ENCODE results near the gene DNALI1.
"Not testable (repeated sequence)": the region's sequence is repeated elsewhere in the genome, so short reads cannot be mapped to it uniquely, and the experiment has no call there.

The DNALI1 gene

DNA sequence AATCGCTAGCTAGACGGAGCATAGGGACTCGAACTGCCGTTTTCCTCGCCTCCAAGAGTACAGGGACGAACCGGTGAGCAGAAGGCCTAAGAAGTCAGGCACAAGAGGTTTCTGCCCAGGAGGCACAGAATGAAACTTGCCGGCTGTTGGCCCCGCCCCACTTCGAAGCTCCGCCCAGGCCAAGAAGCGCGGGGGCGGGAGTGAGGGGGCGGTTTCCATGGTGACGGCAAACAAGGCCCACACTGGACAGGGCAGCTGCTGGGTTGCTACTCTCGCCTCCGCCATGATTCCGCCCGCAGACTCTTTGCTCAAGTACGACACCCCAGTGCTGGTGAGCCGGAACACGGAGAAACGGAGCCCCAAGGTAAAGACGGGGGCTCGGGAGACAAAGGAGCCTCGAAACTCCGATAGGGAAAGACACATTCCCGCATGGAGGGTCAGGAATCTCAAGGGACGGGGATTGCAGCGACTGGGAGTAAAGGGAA is at the start of gene DNALI1:
TSS of gene DNALI1 (plus strand) at position 229 of the 485 bp plus-strand sequence. CDS start at position 284, 55 bp downstream.
- DNase-seq = no peak

GRCh38 chr1:37509181-37509580 is 47.6 kb upstream of the DNALI1 start:
- DNase-seq = no peak

DNA sequence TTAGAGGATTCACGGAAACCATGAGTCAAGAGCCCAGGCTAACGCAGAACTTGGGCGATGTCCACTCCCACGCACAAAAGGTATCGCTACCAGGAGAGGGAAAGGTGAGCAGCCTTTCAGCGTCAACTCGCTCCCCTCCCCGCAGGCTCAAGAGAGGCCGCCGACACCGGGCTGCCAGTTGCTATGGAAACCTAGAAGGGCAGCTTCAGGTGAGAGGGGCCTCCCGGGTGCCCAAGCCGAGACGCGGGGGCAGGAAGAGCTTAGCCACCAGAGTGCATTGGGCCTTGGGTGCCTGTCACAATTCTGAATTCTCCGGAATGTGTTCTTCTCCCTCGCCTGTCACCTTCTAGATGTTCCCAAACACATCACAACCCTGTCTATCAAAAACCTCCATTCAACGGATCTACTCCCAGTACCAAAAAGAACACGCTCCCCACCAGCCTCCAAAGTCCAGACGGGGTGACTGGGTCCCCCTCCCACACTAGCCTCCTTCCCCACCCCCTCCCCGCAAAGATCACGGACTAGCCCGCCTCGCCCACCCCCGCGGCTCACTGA is 42.9 kb upstream of the DNALI1 start:
- DNase-seq = no peak

DNA sequence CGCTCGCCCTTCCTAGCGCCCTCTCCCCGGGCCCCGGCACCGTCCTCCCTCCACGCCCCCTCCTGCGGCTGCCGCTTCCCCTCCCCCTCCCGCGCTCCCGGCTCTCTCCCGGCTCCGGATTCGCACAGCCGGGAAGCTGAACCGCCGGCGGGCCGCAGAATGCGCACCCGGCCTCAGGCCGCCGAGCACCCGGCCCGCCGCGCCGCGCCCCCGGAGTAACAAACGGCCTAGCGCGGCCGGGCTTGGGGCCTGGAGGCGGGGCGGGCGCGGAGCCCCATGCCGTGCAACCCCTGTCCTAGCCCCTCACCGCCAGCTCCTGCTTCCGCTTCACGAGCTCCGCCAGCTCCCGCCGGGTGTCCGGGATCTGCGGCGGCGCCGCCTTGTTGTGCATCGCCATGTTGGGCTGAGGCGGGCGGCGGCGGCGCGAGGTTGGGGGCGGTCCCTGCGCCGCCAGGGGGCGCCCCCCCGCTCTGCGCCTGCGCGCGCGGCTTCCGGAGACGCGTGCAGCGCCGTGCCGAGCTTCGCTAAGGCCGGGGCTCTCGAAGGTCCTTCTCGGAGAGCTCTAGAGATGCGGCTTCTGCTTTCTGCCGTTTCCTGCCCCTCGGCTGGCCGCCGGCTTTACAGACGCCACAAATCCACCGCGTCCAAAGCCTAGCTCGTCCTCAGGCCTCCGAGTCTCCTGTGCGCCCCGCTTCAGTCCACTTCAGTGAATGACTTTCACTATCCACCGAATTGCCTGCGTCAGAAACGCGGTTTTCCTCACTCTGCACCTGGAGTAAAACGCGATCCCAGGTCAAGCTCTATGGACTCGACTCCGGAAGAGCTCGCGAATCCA is 42.2 kb upstream of the DNALI1 start, which contains the start of gene MEAF6:
TSS of gene MEAF6 (minus strand) at position 417 of the 835 bp plus-strand sequence. CDS start at position 397, 20 bp downstream.
- no peak for DNase-seq

- no peak for DNase-seq
Measured at GRCh38 chr1:37515185-37516034, 41.3 kb upstream of the DNALI1 start.

DNA sequence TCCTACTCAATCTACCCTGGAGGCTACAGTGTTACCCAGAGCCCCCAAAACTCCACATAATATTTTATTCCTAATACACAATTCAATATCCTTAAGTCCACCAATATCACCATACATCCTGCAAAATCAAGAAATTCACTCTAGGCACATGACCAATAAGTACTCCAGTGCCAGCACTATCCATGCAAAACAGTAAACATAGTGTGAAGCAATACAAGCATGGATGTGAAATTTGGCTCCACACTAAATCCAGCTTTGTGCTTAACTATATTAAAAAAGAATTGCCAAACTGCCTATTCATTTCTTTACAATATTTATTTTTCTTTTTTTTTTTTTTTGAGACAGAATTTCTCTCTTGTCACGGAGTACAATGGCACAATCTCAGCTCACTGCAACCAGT is 39.2 kb upstream of the DNALI1 start:
- DNase-seq = no peak

DNA sequence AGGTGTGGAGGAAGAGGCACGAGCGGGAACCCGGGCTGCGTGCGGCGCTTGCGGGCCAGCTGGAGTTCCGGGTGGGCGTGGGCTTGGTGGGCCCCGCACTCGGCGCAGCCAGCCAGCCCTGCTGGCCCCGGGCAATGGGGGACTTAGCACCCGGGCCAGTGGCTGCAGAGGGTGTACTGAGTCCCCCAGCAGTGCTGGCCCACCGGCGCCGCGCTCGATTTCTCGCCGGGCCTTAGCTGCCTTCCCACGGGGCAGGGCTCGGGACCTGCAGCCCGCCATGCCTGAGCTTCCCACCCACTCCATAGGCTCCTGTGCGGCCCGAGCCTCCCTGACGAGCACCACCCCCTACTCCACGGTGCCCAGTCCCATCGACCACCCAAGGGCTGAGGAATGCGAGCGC is 38.5 kb upstream of the DNALI1 start:
- DNase-seq = not testable (repeated sequence)

- DNase-seq = not testable (repeated sequence)
Measured at GRCh38 chr1:37518929-37519328, 37.8 kb upstream of the DNALI1 start.

GRCh38 chr1:37519613-37520012 is 37.1 kb upstream of the DNALI1 start:
- no peak for DNase-seq

- DNase-seq = not testable (repeated sequence)
Measured at GRCh38 chr1:37529888-37530287, 26.9 kb upstream of the DNALI1 start.

GRCh38 chr1:37532418-37533156 is 24.2 kb upstream of the DNALI1 start:
- DNase-seq = not testable (repeated sequence)

DNA sequence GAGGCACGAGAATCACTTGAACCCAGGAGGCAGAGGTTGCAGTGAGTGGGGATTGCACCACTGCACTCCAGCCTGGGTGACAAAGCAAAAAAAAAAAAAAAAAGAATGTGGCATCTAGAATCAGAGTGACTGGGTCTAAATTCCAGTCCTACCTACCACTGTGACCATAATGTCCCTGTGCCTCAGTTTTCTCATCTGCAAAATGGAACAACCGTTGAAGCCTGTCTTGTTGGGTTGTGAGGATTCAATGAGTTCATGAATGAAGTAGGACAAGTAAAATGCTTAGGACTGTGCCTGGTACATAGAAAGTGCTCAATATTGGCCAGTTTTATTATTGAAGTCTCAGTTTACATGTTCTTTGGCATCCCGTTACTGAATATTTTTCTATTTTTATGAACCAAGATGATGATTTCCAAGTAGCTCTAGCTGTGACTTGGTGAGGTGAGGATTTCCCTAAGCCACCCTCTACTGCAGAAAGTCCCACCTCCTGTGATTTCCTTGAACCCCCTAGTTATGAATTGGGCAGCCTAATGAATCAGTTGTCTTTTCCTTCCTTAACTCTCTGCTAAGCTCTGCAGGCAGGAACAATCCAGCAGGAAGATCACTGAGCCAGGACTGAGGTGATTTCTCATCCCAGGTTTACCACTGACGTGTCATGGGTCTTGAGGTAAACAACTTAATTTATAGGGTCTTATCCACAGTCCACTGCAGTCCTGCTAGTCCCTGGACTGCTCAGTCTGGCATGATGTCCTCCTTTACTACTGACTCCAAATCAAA is 23.2 kb upstream of the DNALI1 start:
- no peak for DNase-seq

GRCh38 chr1:37537378-37537777 is 19.4 kb upstream of the DNALI1 start:
- no peak for DNase-seq

GRCh38 chr1:37539154-37539553 is 17.6 kb upstream of the DNALI1 start:
- not testable (repeated sequence) for DNase-seq

GRCh38 chr1:37540036-37540785 is 16.5 kb upstream of the DNALI1 start:
- DNase-seq = no peak

- no peak for DNase-seq
Measured at GRCh38 chr1:37544530-37544929, 12.2 kb upstream of the DNALI1 start.

DNA sequence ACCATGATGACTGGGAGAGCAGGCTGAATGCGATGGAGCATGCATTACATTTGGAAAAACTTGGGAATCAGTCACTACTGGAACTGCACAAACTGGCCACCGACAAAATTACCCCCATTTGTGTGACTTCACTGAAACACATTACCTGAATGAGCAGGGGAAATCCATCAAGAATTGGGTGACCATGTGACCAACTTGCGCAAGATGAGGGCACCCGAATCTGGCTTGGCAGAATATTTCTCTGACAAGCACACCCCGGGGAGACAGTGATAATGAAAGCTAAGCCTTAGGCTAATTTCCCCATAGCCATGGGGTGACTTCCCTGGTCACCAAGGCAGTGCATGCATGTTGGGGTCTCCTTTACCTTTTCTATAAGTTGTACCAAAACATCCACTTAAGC is 11.7 kb upstream of the DNALI1 start:
- no peak for DNase-seq

GRCh38 chr1:37549341-37549740 is 7.4 kb upstream of the DNALI1 start:
- DNase-seq = no peak

DNA sequence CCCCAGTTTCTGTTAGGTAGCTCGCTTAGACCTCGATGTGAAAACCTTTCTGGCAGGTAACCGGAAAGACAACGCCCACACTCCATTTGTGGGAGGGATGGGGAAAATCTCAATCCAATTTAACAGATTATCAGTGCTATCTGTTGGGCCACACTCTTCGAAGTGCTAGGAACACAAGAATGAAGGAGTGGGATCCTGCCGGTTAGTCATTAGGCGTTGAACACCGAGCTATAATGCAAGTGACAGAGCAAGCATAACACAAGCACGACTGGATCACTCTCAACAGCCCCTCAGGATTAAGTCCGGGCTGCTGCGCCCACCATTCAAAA is 3.2 kb upstream of the DNALI1 start:
- no peak for DNase-seq

DNA sequence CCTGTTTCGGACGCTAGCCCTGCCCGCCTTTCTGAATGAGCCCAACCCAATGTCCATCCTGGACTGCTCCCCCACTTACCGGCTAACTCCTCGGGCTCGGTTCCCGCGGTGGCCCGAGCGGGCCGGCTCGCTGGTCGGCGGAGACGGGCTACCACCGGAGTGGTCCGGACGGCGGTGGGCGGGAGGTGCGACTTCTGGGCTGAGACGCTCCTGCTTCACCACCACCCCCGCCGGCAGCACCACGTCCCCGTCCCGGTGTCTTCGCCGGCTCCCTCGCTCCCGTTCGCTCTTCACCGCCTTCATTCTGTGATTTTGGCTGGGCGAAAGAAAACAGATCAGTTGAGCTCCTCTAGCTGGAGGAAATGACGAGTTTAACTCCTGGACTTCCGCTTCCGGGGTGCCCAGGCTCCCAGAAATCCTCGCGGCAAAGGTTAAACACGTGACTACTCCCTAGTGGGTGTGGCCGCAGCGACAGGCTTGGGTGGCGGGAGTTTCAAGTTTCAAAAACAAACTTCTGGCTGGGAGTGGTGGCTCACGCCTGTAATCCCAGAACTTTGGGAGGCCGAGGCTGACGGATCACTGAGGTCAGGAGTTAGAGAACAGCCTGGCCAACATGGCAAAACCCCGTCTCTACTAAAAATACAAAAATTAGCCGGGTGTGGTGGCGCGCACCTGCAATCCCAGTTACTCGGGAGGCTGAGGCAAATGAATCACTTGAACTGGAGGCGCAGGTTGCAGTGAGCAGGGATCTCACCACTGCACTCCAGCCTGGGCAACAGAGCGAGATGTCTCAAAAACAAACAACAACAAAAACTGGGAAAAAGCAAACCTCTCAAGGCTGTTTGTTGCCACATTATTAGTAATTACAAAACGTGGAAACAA is 2.6 kb upstream of the DNALI1 start, which contains the start of gene SNIP1:
TSS of gene SNIP1 (minus strand) at position 367 of the 882 bp plus-strand sequence. CDS start at position 303, 64 bp downstream.
- DNase-seq = peak; percentile 65
